Astrocyte (in vitro differentiated cells and primary cell): ENCODE results near the gene PPM1L.

Experiments
- EZH2 ChIP-seq: IDR thresholded peaks from 2 replicates; pipeline ENCODE4 v1.6.1; 2012; ENCODE audit warnings: mild to moderate bottlenecking, low read length, inconsistent platforms; ENCODE audit not compliant: insufficient read depth
- TF ChIP-seq, protein P1 (sequence below): IDR thresholded peaks from 2 replicates; pipeline ENCODE4 v1.5.1; 2011; ENCODE audit warnings: low read depth, mild to moderate bottlenecking, inconsistent platforms, low read length, moderate library complexity; ENCODE audit not compliant: insufficient read depth

- TF ChIP-seq, protein P1, sequence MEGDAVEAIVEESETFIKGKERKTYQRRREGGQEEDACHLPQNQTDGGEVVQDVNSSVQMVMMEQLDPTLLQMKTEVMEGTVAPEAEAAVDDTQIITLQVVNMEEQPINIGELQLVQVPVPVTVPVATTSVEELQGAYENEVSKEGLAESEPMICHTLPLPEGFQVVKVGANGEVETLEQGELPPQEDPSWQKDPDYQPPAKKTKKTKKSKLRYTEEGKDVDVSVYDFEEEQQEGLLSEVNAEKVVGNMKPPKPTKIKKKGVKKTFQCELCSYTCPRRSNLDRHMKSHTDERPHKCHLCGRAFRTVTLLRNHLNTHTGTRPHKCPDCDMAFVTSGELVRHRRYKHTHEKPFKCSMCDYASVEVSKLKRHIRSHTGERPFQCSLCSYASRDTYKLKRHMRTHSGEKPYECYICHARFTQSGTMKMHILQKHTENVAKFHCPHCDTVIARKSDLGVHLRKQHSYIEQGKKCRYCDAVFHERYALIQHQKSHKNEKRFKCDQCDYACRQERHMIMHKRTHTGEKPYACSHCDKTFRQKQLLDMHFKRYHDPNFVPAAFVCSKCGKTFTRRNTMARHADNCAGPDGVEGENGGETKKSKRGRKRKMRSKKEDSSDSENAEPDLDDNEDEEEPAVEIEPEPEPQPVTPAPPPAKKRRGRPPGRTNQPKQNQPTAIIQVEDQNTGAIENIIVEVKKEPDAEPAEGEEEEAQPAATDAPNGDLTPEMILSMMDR: no peak
- no peak for TF ChIP-seq EZH2
These were observed 46.4 kb upstream of the PPM1L start for GRCh38 chr3:160709477-160710182.
